Right lobe of liver (tissue), 4 donors: ENCODE results near the gene RASGRF2.

Experiments
- CTCF ChIP-seq, 4 donors: fragments of 200-600 bp in 3 of 4; fragments of 450-650 bp in 1 of 4; IDR thresholded peaks; one replicate each; pipeline versions ENCODE4 v1.5.1 to v1.8.0; 2016 to 2022; ENCODE audit warnings: antibody characterized with exemption in 4 of 4, mild to moderate bottlenecking in 2 of 4
- POLR2A ChIP-seq: fragments of 450-650 bp; IDR thresholded peaks from one replicate; pipeline ENCODE4 v1.6.1; 2017; ENCODE audit warnings: antibody characterized with exemption, mild to moderate bottlenecking
- donor health status: DM: no; HTN: no; CAD: no.
- donor health status: DM: no; HTN: no; CAD: no.
- donor health status: DM: no; HTN: yes; CAD: no.

GRCh38 chr5:81207009-81207408, 246.8 kb downstream of the RASGRF2 start:
- TF ChIP-seq POLR2A (no peak), CTCF (IDR thresholded peaks at IDR 0.05) (peak in 1 of 4 donors; percentile 21)
